Caki2 (cell line): ENCODE data around the gene DDX42. TPM values are rescaled to one million over a fixed set of nuclear protein-coding genes. Genes with fewer than 3 reads are reported as not detected.

Source experiments
- DNase-seq: peaks from one replicate; pipeline ENCODE4 v3.0.0-alpha.2; 2015; ENCODE audit warnings: low read depth
- in situ Hi-C: cut with HindIII; loops from 2 replicates; pipeline ENCODE4 v1.10.0; 2016; ENCODE audit warnings: low sequenced_read_pairs, low pct_unique_long_range_greater_than_20kb, mixed read lengths
- total RNA-seq: library from RNA; depleted of rRNA; stranded (reverse); fragments of >200 nt; shearing (Covaris generic); gene quantifications from 2 replicates; pipeline ENCODE4 v1.2.3, GENCODE V29; 2014; ENCODE audit warnings: low replicate concordance; rRNA removed

The DDX42 gene, protein sequence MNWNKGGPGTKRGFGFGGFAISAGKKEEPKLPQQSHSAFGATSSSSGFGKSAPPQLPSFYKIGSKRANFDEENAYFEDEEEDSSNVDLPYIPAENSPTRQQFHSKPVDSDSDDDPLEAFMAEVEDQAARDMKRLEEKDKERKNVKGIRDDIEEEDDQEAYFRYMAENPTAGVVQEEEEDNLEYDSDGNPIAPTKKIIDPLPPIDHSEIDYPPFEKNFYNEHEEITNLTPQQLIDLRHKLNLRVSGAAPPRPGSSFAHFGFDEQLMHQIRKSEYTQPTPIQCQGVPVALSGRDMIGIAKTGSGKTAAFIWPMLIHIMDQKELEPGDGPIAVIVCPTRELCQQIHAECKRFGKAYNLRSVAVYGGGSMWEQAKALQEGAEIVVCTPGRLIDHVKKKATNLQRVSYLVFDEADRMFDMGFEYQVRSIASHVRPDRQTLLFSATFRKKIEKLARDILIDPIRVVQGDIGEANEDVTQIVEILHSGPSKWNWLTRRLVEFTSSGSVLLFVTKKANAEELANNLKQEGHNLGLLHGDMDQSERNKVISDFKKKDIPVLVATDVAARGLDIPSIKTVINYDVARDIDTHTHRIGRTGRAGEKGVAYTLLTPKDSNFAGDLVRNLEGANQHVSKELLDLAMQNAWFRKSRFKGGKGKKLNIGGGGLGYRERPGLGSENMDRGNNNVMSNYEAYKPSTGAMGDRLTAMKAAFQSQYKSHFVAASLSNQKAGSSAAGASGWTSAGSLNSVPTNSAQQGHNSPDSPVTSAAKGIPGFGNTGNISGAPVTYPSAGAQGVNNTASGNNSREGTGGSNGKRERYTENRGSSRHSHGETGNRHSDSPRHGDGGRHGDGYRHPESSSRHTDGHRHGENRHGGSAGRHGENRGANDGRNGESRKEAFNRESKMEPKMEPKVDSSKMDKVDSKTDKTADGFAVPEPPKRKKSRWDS
- total RNA-seq: 18.5 and 23.7 TPM in 2 replicates

- DNase-seq: peak; percentile 9
Measured at GRCh38 chr17:63774141-63774968, at the start of gene DDX42. TSS of gene DDX42 (plus strand) at chr17:63774170. CDS start at chr17:63787050, 12,880 bp downstream.

DNA sequence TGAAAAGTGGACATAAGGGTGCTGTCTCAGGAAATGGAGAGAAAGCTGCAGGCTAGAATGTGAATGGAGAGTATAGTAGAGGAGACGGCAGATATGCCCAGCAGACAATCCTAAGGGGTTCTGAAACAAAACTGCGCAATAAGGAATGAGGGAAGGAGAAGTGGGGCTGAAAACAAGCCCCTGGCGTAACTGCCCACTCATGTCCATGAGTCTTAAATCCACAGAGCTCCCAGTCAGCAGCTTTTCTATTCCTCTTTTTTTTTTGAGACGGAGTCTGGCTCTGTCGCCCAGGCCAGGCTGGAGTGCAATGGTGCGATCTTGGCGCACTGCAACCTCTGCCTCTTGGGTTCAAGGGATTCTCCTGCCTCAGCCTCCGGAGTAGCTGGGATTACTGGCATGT lies 38.3 kb upstream of the DDX42 start:
- in situ Hi-C loops: no loop called here
- no peak for DNase-seq

More at GRCh38 chr17:63774141-63774968, at the start of gene DDX42:
- in situ Hi-C loops: no loop called here

DNA sequence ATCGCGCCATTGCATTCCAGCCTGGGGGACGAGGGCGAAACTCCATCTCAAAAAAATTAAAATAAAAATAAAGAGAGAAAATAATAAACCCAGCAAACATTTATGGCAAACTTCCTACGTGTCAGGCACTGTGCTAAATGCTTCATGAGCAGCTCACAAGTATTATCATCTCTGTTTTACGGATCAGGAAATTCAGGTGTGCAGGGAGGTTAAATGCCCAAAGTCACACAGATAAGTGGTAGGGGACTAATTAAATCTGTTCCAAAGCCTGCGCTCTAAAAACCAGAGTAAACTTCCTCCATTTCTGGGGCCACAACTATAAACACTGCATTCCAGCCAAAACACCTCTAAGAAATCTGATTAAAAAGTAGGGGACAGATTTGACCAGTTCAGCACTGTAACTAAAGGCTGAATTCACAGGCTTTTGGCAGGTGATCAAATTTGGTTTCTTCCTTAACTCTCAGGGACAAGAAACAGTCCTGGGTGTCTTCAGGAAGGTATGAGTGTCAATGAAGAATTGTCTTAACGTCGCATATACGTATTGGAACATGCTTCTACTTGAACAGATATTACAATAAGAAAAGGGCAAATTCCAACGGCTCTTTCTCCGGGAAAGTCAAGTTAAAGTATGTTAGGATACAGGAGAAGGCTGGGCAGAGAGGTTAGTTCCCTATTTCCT lies 33.4 kb upstream of the DDX42 start:
- DNase-seq: no peak
- in situ Hi-C loops: no loop called here

- in situ Hi-C loops: no loop called here
- no peak for DNase-seq
Measured at GRCh38 chr17:63741143-63741407, 32.9 kb upstream of the DDX42 start.

DNA sequence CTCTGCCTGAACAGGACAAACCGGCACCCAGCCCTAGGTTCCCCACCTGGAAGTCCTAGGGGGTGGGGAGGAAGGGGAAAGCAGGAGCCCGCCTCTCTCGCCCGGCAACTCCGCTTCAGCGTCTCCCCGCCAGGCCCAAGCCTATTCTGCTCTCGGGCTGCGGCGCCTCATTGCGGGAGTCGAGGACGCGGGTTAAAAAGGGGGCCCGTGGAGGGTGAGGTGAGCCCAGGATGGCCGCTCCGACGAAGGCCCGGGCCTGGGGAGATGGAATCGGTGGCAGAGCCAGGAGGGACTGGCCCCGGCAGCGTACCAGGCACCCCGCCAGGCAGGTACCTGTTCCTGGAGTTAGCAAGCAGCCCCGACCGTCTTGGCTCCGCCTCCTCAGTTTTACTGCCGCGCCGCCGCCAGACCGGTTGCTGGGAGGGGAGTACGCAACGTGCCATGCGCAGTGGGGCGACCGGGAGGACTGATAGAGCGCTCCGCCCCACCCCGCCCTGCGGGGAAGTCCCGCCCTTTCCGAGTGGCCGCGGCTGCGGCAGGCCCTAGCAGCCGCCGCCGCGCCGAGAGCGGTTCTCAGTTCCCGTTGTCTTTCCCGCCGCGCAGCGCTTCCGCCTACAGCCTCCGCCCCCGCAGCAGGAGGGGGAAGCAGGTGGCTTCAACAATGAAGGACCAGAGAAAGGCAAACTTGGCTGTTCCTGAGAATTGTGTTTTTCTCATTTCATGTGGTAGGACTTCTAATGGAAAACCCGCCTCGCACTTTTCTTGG lies 32.4 kb upstream of the DDX42 start, which contains the start of gene STRADA:
STRADA (minus strand) TSS at position 392 of the 766 bp plus-strand sequence. CDS start 13,430 bp downstream, outside the sequence.
- DNase-seq: peak; percentile 99
- in situ Hi-C loops: no loop called here

- in situ Hi-C loops: no loop called here
- no peak for DNase-seq
Measured at GRCh38 chr17:63751806-63752205, 22.2 kb upstream of the DDX42 start.

DNA sequence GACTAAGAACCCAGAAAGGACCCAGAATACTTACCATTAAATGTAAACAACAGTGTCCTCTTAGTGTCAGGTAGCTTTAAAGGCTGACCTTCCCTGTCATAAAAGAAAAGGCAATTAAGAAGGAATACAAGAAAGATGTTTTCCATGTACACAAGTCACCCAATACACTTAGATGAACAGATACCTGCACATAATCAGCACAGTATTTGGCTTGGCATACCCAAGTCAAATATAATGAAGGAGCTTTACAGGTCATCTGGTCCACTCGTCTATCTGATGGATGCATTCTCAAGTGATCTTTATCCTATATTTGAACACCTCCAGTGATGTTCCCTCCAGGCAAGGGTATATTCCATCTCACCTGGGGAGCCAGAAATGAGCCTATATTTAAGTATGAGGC lies 21.3 kb upstream of the DDX42 start:
- in situ Hi-C loops: no loop called here
- no peak for DNase-seq

GRCh38 chr17:63753215-63753614 lies 20.8 kb upstream of the DDX42 start:
- in situ Hi-C loops: no loop called here
- no peak for DNase-seq

GRCh38 chr17:63754046-63754445 lies 19.9 kb upstream of the DDX42 start:
- DNase-seq: no peak
- in situ Hi-C loops: no loop called here

- DNase-seq: no peak
- in situ Hi-C loops: no loop called here
Measured at GRCh38 chr17:63758428-63758827, 15.5 kb upstream of the DDX42 start.

DNA sequence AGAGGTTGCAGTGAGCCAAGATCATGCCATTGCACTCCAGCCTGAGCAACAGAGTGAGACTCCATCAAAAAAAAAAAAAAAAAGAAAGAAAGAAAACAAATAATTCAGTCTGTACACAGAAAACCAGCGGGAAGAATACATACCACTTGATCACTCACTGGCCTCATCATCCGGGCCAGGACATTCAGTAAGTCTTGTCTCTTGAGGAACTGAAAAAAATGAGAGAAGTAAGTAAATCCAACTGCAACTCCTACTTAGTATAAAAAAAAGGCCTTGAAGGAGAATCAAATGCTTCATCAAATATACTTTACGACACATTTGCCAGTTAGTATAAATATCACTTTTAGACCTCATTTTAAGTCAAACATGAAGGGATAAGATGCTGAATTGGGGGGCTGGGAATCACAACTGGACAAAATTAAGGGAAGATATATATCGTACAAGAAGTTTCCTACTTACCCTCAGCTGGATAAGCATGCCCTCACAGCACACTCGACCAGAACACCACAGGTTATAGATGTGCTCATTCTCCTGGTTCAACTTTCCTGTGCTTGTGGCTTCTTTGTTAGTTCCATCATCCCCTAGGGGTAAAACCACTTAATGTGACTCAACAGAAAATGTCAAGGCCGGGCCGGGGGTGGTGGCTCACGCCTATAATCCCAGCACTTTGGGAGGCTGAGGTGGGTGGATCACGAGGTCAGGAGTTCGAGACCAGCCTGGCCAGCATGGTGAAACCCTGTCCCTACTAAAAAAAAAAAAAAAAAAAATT lies 13.0 kb upstream of the DDX42 start:
- in situ Hi-C loops: no loop called here
- no peak for DNase-seq

DNA sequence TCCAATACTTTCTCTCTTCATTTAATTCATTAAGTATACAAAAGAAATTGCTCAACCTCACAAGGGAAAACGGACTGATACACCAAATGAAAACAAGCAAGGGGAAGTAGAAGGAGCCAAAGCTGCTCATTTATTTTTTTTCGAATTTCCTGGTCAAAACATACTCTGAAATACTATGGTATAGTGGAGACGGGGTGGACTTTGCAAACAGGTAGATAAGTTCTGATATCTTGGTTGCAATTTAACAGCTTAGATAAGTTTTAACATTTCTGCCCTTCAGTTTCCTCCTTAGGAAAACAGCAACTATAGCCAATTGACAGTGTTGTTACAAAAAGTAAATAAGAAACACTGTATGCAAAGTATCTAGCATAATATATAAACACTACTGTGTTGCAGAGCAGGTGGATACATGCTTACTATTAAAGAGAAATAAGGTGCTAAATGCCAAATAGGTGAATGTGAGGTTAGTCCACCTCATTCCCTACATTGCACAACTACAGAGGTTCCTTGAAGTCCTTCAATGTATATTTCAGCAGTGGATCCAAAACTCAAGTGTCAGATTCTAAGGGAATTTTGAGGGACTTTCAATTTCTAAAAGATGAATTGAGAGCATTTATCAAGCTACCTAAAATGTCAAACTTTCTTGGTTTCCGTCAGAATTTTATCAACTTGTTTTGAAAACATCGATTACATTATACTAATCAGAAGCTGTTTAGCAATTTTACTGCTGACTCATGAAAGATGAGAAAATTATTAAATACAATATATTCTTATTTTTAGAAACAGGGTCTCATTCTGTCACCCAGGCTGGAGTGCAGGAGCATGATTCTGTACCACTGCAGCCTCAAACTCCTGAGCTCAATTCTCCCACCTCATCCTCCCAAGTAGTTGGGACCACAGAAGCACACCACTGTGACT lies 11.6 kb upstream of the DDX42 start:
- in situ Hi-C loops: no loop called here
- DNase-seq: no peak

- no peak for DNase-seq
- in situ Hi-C loops: no loop called here
Measured at GRCh38 chr17:63764716-63765115, 9.3 kb upstream of the DDX42 start.

- DNase-seq: no peak
- in situ Hi-C loops: no loop called here
Measured at GRCh38 chr17:63766754-63767153, 7.2 kb upstream of the DDX42 start.

GRCh38 chr17:63768433-63768832 lies 5.5 kb upstream of the DDX42 start:
- in situ Hi-C loops: no loop called here
- DNase-seq: no peak
